HG02938 (cell line): ENCODE measurements around the gene NCOR2.

Experiments
- ATAC-seq: cut with Tn5 transposase; IDR thresholded peaks from one replicate; pipeline ENCODE4 v1.9.1; 2021; ENCODE audit warnings: mild to moderate bottlenecking, moderate library complexity; ENCODE audit not compliant: unreplicated experiment

NCOR2 gene

GRCh38 chr12:124566997-124567672, at the start of gene NCOR2:
TSS of gene NCOR2 (minus strand) at chr12:124567612. CDS start at chr12:124495251, 72,361 bp downstream.
- peak; percentile 11 for ATAC-seq

- no peak for ATAC-seq
Observed at GRCh38 chr12:124616394-124617221, 49.2 kb upstream of the NCOR2 start.

DNA sequence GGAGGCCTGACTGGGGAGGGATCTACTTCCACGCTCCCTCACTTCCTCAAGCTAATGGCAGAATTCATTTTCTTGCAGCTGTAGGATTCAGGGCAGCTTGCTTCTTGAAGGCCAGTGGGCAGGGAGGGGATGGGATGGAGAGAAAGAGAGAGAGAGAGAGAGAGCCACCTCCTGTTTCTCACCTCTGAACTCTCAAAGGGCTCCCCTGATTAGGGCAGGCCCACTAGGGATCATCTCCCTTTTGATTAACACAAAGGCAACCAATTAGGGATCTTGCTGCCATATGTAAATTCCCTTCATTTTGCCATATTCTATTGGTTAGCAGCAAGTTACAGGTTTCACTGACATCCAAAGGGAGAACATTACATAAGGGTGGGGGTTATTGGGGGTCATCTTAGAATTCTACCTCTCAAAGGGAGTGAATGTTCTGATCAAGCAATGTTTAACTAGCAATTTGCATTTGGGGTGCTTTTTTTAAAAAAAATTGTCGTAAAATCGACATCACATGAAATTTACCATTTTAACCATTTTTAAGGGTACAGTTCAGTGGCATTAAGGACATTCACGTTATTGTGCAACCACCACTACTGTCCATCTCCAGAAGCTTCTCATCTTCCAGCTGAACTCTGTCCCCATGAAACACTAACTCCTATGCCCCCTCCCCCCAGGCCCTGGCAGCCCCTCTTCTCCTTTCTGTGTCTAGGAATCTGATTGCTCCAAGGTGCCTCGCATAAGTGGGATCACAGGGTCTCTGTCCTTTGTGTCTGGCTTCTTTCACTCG, 47.3 kb upstream of the NCOR2 start:
- no peak for ATAC-seq

- no peak for ATAC-seq
Observed at GRCh38 chr12:124613151-124613585, 45.8 kb upstream of the NCOR2 start.

GRCh38 chr12:124612410-124612680, 44.9 kb upstream of the NCOR2 start:
- ATAC-seq = no peak

- no peak for ATAC-seq
Observed at GRCh38 chr12:124611559-124612409, 44.4 kb upstream of the NCOR2 start.

GRCh38 chr12:124610629-124611558, 43.5 kb upstream of the NCOR2 start:
- ATAC-seq = no peak

DNA sequence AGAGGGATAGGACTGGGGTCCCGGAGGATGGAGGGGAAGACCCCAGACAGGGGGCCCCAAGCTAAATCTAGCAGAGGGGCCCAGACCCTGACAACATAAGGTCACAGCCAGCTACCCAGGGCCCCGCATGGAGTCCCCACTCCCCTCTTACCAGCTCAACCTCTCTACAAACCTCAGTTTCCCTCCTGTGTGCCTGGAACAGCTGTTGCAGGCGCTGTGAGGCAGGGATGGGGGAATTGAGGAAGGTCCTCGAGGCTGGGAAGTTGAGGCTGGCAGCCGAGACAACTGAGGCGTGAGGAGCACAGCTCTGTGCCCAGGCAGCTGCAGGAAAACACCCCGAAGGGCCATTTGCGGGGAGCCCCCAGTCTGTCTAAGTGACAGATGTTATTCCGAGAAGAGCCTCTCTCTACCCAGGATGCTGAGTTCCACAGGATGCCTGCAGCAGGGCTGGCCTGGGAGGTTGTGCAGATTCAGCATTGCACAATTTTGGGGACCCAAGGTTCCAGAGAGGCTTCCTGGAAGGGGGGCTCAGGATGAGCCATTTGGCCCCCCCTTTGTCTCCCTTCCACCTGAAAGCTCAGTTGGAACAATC, 42.7 kb upstream of the NCOR2 start:
- ATAC-seq = no peak

DNA sequence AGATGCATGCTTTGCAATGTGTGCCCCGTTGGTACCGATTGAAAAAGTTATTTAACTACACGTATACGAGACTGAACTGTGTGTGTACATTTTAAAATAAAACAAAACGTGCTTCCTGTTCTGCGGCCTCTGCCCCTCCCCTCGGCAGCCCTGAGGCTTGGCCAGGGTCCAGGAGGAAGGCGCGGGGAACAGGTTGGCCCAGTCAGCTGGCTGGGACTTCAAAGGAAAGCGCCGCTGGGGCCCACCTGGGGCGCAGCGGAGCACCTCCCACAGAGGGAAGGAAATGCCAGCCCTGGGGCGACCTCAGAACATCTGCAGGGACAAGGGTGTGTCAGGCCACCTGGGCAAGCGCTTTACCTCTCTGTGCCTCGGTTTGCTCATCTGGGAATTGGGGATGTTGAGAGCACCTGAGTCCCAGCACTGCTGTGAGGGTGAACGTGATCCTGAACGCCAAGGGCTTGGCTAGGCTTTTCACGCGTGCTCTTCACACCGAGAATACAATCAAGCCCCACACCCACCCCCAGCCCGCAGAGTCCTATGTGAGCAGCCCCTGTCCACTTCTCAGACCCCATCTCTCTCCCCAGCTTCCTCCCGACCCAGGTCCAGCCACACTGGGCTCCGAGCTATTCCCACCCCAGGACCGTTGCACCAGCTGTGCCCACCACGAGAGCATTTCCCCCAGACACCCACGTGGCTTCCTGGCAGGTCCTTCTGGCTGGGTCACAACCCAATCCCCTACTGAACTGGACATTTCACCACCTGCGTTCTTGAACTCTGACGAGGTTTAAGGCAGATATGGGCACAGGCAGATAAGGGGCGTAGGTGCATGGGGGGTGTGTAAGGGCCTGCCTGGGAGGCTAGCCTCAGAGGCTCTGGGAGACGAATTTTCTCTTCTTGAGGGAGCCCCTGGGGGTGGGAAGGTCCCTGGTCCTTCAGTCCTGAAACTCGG, 41.9 kb upstream of the NCOR2 start:
- ATAC-seq = no peak

- ATAC-seq = no peak
Observed at GRCh38 chr12:124608450-124608870, 41.0 kb upstream of the NCOR2 start.

DNA sequence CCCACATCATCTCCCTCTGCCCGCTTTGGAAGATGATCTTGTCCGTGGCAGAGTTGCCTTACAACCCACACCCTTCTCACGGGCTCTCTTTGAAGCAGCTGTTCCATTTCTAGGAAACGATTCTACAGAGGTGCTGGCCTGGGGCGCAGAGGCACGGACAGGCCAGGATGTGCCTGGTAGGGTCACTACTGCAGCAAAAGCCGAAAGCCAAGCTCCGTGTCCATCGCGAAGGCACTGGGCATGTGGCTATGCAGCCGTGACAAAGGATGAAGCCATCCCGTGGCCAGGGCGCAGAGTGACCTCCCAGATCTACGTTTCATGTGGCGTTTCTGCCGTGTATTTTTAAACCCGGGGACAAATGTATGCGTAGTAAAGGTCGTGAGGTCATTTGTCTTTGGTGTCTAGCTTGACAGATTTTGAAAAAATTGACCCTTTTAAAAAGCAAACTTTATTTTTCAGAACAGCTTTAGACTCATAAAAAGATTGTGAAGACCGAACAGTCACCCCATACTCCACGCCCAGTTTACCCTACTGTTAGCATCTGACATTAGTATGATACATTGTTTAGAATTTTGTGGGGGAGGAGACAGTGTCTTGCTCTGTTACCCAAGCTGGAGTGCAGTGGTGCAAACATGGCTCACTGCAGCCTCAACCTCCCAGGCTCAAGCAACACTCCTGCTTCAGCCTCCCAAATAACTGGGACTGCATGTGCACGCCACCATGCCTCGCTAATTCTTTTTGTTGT, 40.4 kb upstream of the NCOR2 start:
- no peak for ATAC-seq

GRCh38 chr12:124605883-124606774, 38.7 kb upstream of the NCOR2 start:
- ATAC-seq = no peak

- no peak for ATAC-seq
Observed at GRCh38 chr12:124605150-124605882, 37.9 kb upstream of the NCOR2 start.

- ATAC-seq = no peak
Observed at GRCh38 chr12:124604264-124604680, 36.9 kb upstream of the NCOR2 start.

GRCh38 chr12:124603831-124604251, 36.4 kb upstream of the NCOR2 start:
- no peak for ATAC-seq

GRCh38 chr12:124603100-124603541, 35.7 kb upstream of the NCOR2 start:
- ATAC-seq = no peak
